Measurements from ENCODE around the gene SLN.

DNA sequence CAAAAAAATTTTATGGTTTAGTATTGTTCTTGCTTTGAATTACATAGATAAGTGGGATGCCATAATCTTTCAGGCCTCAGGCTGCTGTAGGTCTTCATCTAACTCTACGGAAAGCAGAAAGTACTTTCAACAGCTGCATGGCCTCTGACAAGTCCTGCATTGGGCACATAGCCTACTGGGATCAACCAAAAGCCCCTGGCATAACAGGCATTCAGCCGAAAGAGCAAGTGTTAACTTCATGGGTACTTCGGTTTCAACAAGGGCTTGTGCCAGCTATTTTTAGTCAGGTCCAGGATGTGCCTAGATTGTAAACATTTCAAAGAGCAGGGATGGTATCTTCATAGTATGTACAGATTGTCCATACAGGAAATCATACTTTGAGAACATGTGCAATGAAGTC, 3.1 kb downstream of the SLN start:
- TF ChIP-seq, protein P1, sequence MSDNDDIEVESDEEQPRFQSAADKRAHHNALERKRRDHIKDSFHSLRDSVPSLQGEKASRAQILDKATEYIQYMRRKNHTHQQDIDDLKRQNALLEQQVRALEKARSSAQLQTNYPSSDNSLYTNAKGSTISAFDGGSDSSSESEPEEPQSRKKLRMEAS (IDR thresholded peaks at IDR 0.05; ENCODE audit: low read depth, low read length): no peak
- TF ChIP-seq, protein P2, sequence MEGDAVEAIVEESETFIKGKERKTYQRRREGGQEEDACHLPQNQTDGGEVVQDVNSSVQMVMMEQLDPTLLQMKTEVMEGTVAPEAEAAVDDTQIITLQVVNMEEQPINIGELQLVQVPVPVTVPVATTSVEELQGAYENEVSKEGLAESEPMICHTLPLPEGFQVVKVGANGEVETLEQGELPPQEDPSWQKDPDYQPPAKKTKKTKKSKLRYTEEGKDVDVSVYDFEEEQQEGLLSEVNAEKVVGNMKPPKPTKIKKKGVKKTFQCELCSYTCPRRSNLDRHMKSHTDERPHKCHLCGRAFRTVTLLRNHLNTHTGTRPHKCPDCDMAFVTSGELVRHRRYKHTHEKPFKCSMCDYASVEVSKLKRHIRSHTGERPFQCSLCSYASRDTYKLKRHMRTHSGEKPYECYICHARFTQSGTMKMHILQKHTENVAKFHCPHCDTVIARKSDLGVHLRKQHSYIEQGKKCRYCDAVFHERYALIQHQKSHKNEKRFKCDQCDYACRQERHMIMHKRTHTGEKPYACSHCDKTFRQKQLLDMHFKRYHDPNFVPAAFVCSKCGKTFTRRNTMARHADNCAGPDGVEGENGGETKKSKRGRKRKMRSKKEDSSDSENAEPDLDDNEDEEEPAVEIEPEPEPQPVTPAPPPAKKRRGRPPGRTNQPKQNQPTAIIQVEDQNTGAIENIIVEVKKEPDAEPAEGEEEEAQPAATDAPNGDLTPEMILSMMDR (IDR thresholded peaks at IDR 0.05; ENCODE audit: low read depth, low read length): no peak
- TF ChIP-seq POLR2A (IDR thresholded peaks at IDR 0.05; ENCODE audit: extremely low read depth, insufficient read length): no peak

All from NB4 (cell line).